Measurements from ENCODE around the gene EVC.

The EVC gene

GRCh38 chr4:5746250-5746649, 35.2 kb downstream of the EVC start:
- Histone ChIP-seq H3K9ac (no peak overlapping the region), H3K27ac (no peak overlapping the region), H3K27me3 (no peaks in the 10 kb centered on the region), H3K4me2 (no peak overlapping the region), H3K4me1 (no peaks in the 10 kb centered on the region), H3K4me3 (no peak overlapping the region), H4K20me1 (no peaks in the 10 kb centered on the region), H3K9me3 (replicated peaks in 1 of 11) (peaks cover 0 to 7% (median 0%) of the 10 kb centered on the region in 11 experiments; a peak in 4 of 22 replicates), H3K36me3 (peaks cover 13 to 52% (median 22%) of the 10 kb centered on the region in 11 experiments; a peak in 18 of 22 replicates)
- no peak for TF ChIP-seq Cebpa-rat (IDR thresholded peaks at IDR 0.05)

- no peaks in the 10 kb centered on the region for H3K4me1 ChIP-seq
- no peak overlapping the region for H3K9ac ChIP-seq
- no peak overlapping the region for H3K4me2 ChIP-seq
- H3K27me3 ChIP-seq: no peaks in the 10 kb centered on the region
- H3K27ac ChIP-seq: no peak overlapping the region
- peaks cover 13 to 50% (median 22%) of the 10 kb centered on the region in 11 experiments; a peak in 18 of 22 replicates for H3K36me3 ChIP-seq
- TF ChIP-seq Cebpa-rat (IDR thresholded peaks at IDR 0.05): no peak
- H3K9me3 ChIP-seq (replicated peaks in 1 of 11): peaks cover 0 to 7% (median 0%) of the 10 kb centered on the region in 11 experiments; a peak in 4 of 22 replicates
- H4K20me1 ChIP-seq: peaks cover 0 to 4% (median 0%) of the 10 kb centered on the region in 11 experiments; a peak in 1 of 22 replicates
- H3K4me3 ChIP-seq: no peak overlapping the region
Observed at GRCh38 chr4:5746829-5747737, 36.1 kb downstream of the EVC start.

GRCh38 chr4:5747738-5748375, 36.9 kb downstream of the EVC start:
- H3K27ac ChIP-seq: no peak overlapping the region
- H4K20me1 ChIP-seq: peaks cover 0 to 10% (median 0%) of the 10 kb centered on the region in 11 experiments; a peak in 1 of 22 replicates
- no peak for TF ChIP-seq Cebpa-rat (IDR thresholded peaks at IDR 0.05)
- H3K4me3 ChIP-seq: no peak overlapping the region
- peaks cover 9 to 44% (median 18%) of the 10 kb centered on the region in 11 experiments; a peak in 18 of 22 replicates for H3K36me3 ChIP-seq
- H3K27me3 ChIP-seq: no peaks in the 10 kb centered on the region
- H3K4me1 ChIP-seq: no peaks in the 10 kb centered on the region; a peak in 1 of 20 replicates
- H3K9me3 ChIP-seq (replicated peaks in 1 of 11): peaks cover 0 to 7% (median 0%) of the 10 kb centered on the region in 11 experiments; a peak in 4 of 22 replicates
- no peak overlapping the region for H3K9ac ChIP-seq
- H3K4me2 ChIP-seq: no peak overlapping the region

- Histone ChIP-seq H3K36me3 (peaks cover 0 to 33% (median 5%) of the 10 kb centered on the region in 11 experiments; a peak in 10 of 22 replicates), H3K4me1 (peaks cover 0 to 13% (median 8%) of the 10 kb centered on the region in 10 experiments; a peak in 10 of 20 replicates), H3K4me3 (no peak overlapping the region), H3K4me2 (no peak overlapping the region), H3K27ac (no peak overlapping the region), H4K20me1 (peaks cover 0 to 16% (median 0%) of the 10 kb centered on the region in 11 experiments; a peak in 1 of 22 replicates), H3K9me3 (replicated peaks in 1 of 11) (peaks cover 0 to 2% (median 0%) of the 10 kb centered on the region in 11 experiments; a peak in 3 of 22 replicates), H3K9ac (no peak overlapping the region), H3K27me3 (no peaks in the 10 kb centered on the region)
- no peak for TF ChIP-seq Cebpa-rat (IDR thresholded peaks at IDR 0.05)
Observed at GRCh38 chr4:5749568-5749967, 38.6 kb downstream of the EVC start.

- no peak for TF ChIP-seq Cebpa-rat (IDR thresholded peaks at IDR 0.05)
- no peaks in the 10 kb centered on the region for H3K9me3 ChIP-seq (replicated peaks in 1 of 11)
- H3K36me3 ChIP-seq: peaks cover 0 to 32% (median 4%) of the 10 kb centered on the region in 11 experiments; a peak in 8 of 22 replicates
- H3K27ac ChIP-seq: no peak overlapping the region
- no peaks in the 10 kb centered on the region for H3K27me3 ChIP-seq
- H3K4me2 ChIP-seq: no peak overlapping the region
- peaks cover 0 to 16% (median 0%) of the 10 kb centered on the region in 11 experiments; a peak in 1 of 22 replicates for H4K20me1 ChIP-seq
- no peak overlapping the region for H3K4me3 ChIP-seq
- peaks cover 0 to 13% (median 8%) of the 10 kb centered on the region in 10 experiments; a peak in 10 of 20 replicates for H3K4me1 ChIP-seq
- H3K9ac ChIP-seq: no peak overlapping the region
Observed at GRCh38 chr4:5750052-5750945, 39.3 kb downstream of the EVC start.

GRCh38 chr4:5750946-5751665, 40.1 kb downstream of the EVC start:
- Histone ChIP-seq H3K27me3 (no peaks in the 10 kb centered on the region), H3K9me3 (replicated peaks in 1 of 11) (no peaks in the 10 kb centered on the region), H3K36me3 (peaks cover 0 to 34% (median 3%) of the 10 kb centered on the region in 11 experiments; a peak in 7 of 22 replicates), H3K27ac (no peak overlapping the region), H3K4me1 (peaks cover 0 to 13% (median 8%) of the 10 kb centered on the region in 10 experiments; a peak in 10 of 20 replicates), H3K4me3 (no peak overlapping the region), H3K4me2 (no peak overlapping the region), H4K20me1 (peaks cover 0 to 16% (median 0%) of the 10 kb centered on the region in 11 experiments; a peak in 1 of 22 replicates), H3K9ac (no peak overlapping the region)
- no peak for TF ChIP-seq Cebpa-rat (IDR thresholded peaks at IDR 0.05)

- Histone ChIP-seq H3K4me1 (peaks cover 0 to 13% (median 8%) of the 10 kb centered on the region in 10 experiments; a peak in 10 of 20 replicates), H3K27ac (no peak overlapping the region), H4K20me1 (peaks cover 0 to 16% (median 0%) of the 10 kb centered on the region in 11 experiments; a peak in 1 of 22 replicates), H3K27me3 (no peaks in the 10 kb centered on the region), H3K4me2 (no peak overlapping the region), H3K9me3 (replicated peaks in 1 of 11) (no peaks in the 10 kb centered on the region), H3K9ac (no peak overlapping the region), H3K36me3 (peaks cover 0 to 32% (median 5%) of the 10 kb centered on the region in 11 experiments; a peak in 10 of 22 replicates), H3K4me3 (no peak overlapping the region)
- TF ChIP-seq Cebpa-rat (IDR thresholded peaks at IDR 0.05): no peak
Observed at GRCh38 chr4:5751666-5752375, 40.8 kb downstream of the EVC start.
